Measurements from ENCODE around the gene TMEM109.

- TF ChIP-seq CTCF (IDR thresholded peaks at IDR 0.05) (no peak), POLR2A (IDR thresholded peaks at IDR 0.05) (no peak), POLR2AphosphoS5 (IDR thresholded peaks at IDR 0.05; ENCODE audit: insufficient read depth in 1 of 2, low read depth in 1 of 2) (no peak)
These were observed 9.4 kb downstream of the TMEM109 start for GRCh38 chr11:60923326-60923725.
